ENCODE data around the gene SH2B3. TPM values are rescaled to one million over a fixed set of nuclear protein-coding genes. Genes with fewer than 3 reads are reported as not detected.

Gene SH2B3
- total and polyA plus RNA-seq, 2 experiments from 2014 or later = 9.4 to 42.8 TPM

GRCh38 chr12:111426344-111427185, 20.8 kb downstream of the SH2B3 start:
- no peaks in the 10 kb centered on the region for H4K20me1 ChIP-seq (ENCODE audit: insufficient read depth)
- no peak overlapping the region; the same call in 1 of the 2 replicates for H3K9ac ChIP-seq
- 83 to 86% methylated on average over 10 to 11 of the region's 11 CpGs for WGBS, 2 experiments (ENCODE audit: low coverage in 1 of 2, low lambda C conversion rate in 2 of 2, missing lambda C conversion rate in 2 of 2)
- H3K9me3 ChIP-seq (ENCODE audit: low read depth) = no peaks in the 10 kb centered on the region
- no peak overlapping the region for H3K4me2 ChIP-seq (ENCODE audit: unreplicated experiment)
- peaks cover 8% of the 10 kb centered on the region; the same call in 1 of the 2 replicates for H3F3A ChIP-seq (ENCODE audit: insufficient read depth)
- DNase-seq = peak; percentile 54
- no peak overlapping the region for H3K4me3 ChIP-seq
- peaks cover 19% of the 10 kb centered on the region for H3K4me1 ChIP-seq (ENCODE audit: insufficient read depth)
- peaks cover 100% of the 10 kb centered on the region for H3K79me2 ChIP-seq (ENCODE audit: insufficient read depth)
- no peaks in the 10 kb centered on the region for H3K9me2 ChIP-seq (ENCODE audit: insufficient read depth)
- no peak for TF ChIP-seq EZH2phosphoT487 (IDR thresholded peaks at IDR 0.05; ENCODE audit: insufficient read depth, low read depth)
- TF ChIP-seq EZH2 (IDR thresholded peaks at IDR 0.05; ENCODE audit: insufficient read depth, poor library complexity, severe bottlenecking) = no peak
- H3K36me3 ChIP-seq (ENCODE audit: low read depth) = no peaks in the 10 kb centered on the region; the same call in 1 of the 2 replicates
- H2AFZ ChIP-seq = no peak overlapping the region
- H3K27ac ChIP-seq = no peak overlapping the region
- H3K27me3 ChIP-seq (replicated peaks; ENCODE audit: insufficient read depth) = no peaks in the 10 kb centered on the region
- in situ Hi-C loops (cut with MboI) = no loop called here

- no peak overlapping the region for H3K4me3 ChIP-seq
- H3F3A ChIP-seq (ENCODE audit: insufficient read depth) = peaks cover 11% of the 10 kb centered on the region
- in situ Hi-C loops (cut with MboI) = no loop called here
- H3K79me2 ChIP-seq (ENCODE audit: insufficient read depth) = peaks cover 100% of the 10 kb centered on the region
- H3K4me1 ChIP-seq (ENCODE audit: insufficient read depth) = peaks cover 29% of the 10 kb centered on the region
- no peaks in the 10 kb centered on the region for H3K36me3 ChIP-seq (ENCODE audit: low read depth)
- no peak overlapping the region for H3K9ac ChIP-seq
- no peak for TF ChIP-seq EZH2 (IDR thresholded peaks at IDR 0.05; ENCODE audit: insufficient read depth, poor library complexity, severe bottlenecking)
- H3K4me2 ChIP-seq (ENCODE audit: unreplicated experiment) = no peak overlapping the region
- no peak for DNase-seq
- WGBS, 2 experiments (ENCODE audit: low coverage in 1 of 2, low lambda C conversion rate in 2 of 2, missing lambda C conversion rate in 2 of 2) = 97 to 99% methylated on average over 7 of the region's 7 CpGs
- H4K20me1 ChIP-seq (ENCODE audit: insufficient read depth) = no peaks in the 10 kb centered on the region
- H3K9me3 ChIP-seq (ENCODE audit: low read depth) = no peaks in the 10 kb centered on the region
- no peak overlapping the region for H3K27ac ChIP-seq
- H3K9me2 ChIP-seq (ENCODE audit: insufficient read depth) = no peaks in the 10 kb centered on the region
- H2AFZ ChIP-seq = no peak overlapping the region
- no peaks in the 10 kb centered on the region for H3K27me3 ChIP-seq (replicated peaks; ENCODE audit: insufficient read depth)
Observed at GRCh38 chr12:111427417-111428074, 21.8 kb downstream of the SH2B3 start.

- no peak for DNase-seq
- no peak overlapping the region for H3K4me2 ChIP-seq (ENCODE audit: unreplicated experiment)
- no peaks in the 10 kb centered on the region for H3K9me2 ChIP-seq (ENCODE audit: insufficient read depth)
- H3K27me3 ChIP-seq (replicated peaks; ENCODE audit: insufficient read depth) = no peaks in the 10 kb centered on the region
- WGBS, 2 experiments (ENCODE audit: low coverage in 1 of 2, low lambda C conversion rate in 2 of 2, missing lambda C conversion rate in 2 of 2) = 94 to 95% methylated on average over 9 of the region's 9 CpGs
- H3K9ac ChIP-seq = no peak overlapping the region
- H4K20me1 ChIP-seq (ENCODE audit: insufficient read depth) = no peaks in the 10 kb centered on the region
- H3K79me2 ChIP-seq (ENCODE audit: insufficient read depth) = peaks cover 100% of the 10 kb centered on the region
- no peak overlapping the region for H3K4me3 ChIP-seq
- no peak overlapping the region for H3K27ac ChIP-seq
- in situ Hi-C loops (cut with MboI) = no loop called here
- peaks cover 18% of the 10 kb centered on the region for H3F3A ChIP-seq (ENCODE audit: insufficient read depth)
- no peaks in the 10 kb centered on the region for H3K36me3 ChIP-seq (ENCODE audit: low read depth)
- peaks cover 34% of the 10 kb centered on the region for H3K4me1 ChIP-seq (ENCODE audit: insufficient read depth)
- no peaks in the 10 kb centered on the region for H3K9me3 ChIP-seq (ENCODE audit: low read depth)
- H2AFZ ChIP-seq = no peak overlapping the region
- no peak for TF ChIP-seq EZH2phosphoT487 (IDR thresholded peaks at IDR 0.05; ENCODE audit: insufficient read depth, low read depth)
- no peak for TF ChIP-seq EZH2 (IDR thresholded peaks at IDR 0.05; ENCODE audit: insufficient read depth, poor library complexity, severe bottlenecking)
Observed at GRCh38 chr12:111428081-111428727, 22.5 kb downstream of the SH2B3 start.

GRCh38 chr12:111428728-111429175, 23.0 kb downstream of the SH2B3 start:
- Histone ChIP-seq H3F3A (ENCODE audit: insufficient read depth) (peaks cover 23% of the 10 kb centered on the region), H3K36me3 (ENCODE audit: low read depth) (no peaks in the 10 kb centered on the region), H2AFZ (no peak overlapping the region), H3K4me1 (ENCODE audit: insufficient read depth) (peaks cover 39% of the 10 kb centered on the region), H3K27ac (no peak overlapping the region), H3K4me3 (no peak overlapping the region), H3K4me2 (ENCODE audit: unreplicated experiment) (no peak overlapping the region), H4K20me1 (ENCODE audit: insufficient read depth) (no peaks in the 10 kb centered on the region), H3K9ac (no peak overlapping the region), H3K27me3 (replicated peaks; ENCODE audit: insufficient read depth) (no peaks in the 10 kb centered on the region), H3K9me2 (ENCODE audit: insufficient read depth) (no peaks in the 10 kb centered on the region), H3K79me2 (ENCODE audit: insufficient read depth) (peaks cover 100% of the 10 kb centered on the region), H3K9me3 (ENCODE audit: low read depth) (no peaks in the 10 kb centered on the region)
- WGBS, 2 experiments (ENCODE audit: low coverage in 1 of 2, low lambda C conversion rate in 2 of 2, missing lambda C conversion rate in 2 of 2) = 78 to 81% methylated on average over 12 to 21 of the region's 21 CpGs
- TF ChIP-seq EZH2 (IDR thresholded peaks at IDR 0.05; ENCODE audit: insufficient read depth, poor library complexity, severe bottlenecking) (no peak), EZH2phosphoT487 (IDR thresholded peaks at IDR 0.05; ENCODE audit: insufficient read depth, low read depth) (no peak)
- in situ Hi-C loops (cut with MboI) = no loop called here
- no peak for DNase-seq

Measured in GM23248 (cell line).